ENCODE data around the gene LRIF1.
"Not testable (repeated sequence)": the region's sequence is repeated elsewhere in the genome, so short reads cannot be mapped to it uniquely, and the experiment has no call there.

LRIF1 gene

GRCh38 chr1:110948038-110948810 is 15.5 kb downstream of the LRIF1 start:
- DNase-seq: no peak

DNA sequence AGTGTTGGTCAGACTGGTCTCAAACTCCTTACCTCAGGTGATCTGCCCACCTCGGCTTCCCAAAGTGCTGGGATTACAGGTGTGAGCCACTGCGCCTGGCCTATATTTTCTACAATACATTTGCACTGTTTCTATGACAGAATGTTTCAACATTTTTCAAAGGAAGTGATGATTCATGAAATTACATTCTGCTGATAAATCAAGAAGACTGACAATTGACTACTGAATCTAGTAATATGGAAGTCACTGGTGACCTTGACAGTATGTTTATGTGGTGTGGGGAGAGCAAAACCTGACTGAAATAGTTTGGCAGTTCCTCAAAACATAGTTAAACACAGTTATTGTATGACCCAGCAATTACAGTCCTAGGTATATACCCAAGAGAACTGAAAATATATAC is 18.1 kb downstream of the LRIF1 start:
- DNase-seq: no peak

- DNase-seq: no peak
Observed at GRCh38 chr1:110944806-110945205, 18.9 kb downstream of the LRIF1 start.

- DNase-seq: no peak
Observed at GRCh38 chr1:110936567-110936966, 27.2 kb downstream of the LRIF1 start.

GRCh38 chr1:110931097-110931496 is 32.6 kb downstream of the LRIF1 start:
- DNase-seq: not testable (repeated sequence)

DNA sequence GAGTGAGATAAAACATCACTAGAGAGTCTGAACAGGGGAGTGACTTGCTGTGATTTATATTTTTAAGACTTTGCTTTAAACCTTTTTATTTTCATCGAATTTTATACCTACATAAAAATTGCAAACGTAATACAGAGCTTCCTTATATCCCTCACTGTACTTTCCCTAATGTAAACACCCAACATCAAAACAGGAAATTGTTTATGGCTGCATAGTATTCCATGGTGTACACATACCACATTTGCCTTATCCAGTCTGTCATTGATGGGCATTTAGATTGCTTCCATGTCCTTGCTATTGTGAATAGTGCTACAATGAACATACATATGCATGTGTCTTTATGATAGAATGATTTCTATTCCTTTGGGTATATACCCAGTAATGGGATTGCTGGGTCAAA is 34.8 kb downstream of the LRIF1 start:
- no peak for DNase-seq

GRCh38 chr1:110928191-110928590 is 35.5 kb downstream of the LRIF1 start:
- DNase-seq: no peak

- no peak for DNase-seq
Observed at GRCh38 chr1:110927484-110928075, 36.1 kb downstream of the LRIF1 start.

DNA sequence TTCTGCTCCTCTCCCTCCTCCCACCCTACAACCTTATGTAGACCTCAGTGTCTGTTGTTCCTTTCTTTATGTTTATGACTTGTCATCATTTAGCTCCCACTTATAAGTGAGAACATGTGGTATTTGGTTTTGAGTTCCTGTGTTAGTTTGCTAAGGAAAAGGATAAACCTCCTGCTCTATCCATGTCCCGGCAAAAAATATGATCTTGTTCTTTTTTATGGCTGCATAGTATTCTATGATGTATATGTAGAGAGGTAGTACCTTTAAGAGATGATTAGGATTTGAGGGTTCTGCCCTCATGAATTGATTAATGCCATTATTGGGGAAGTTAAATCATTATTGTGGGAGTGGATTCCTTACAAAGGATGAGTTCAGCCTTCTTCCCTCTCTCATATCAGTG is 41.8 kb downstream of the LRIF1 start:
- DNase-seq: no peak

GRCh38 chr1:110918016-110918415 is 45.7 kb downstream of the LRIF1 start:
- no peak for DNase-seq

GRCh38 chr1:110916669-110917306 is 46.9 kb downstream of the LRIF1 start:
- DNase-seq: no peak

GRCh38 chr1:110916274-110916668 is 47.5 kb downstream of the LRIF1 start:
- no peak for DNase-seq

GRCh38 chr1:110915804-110916203 is 47.9 kb downstream of the LRIF1 start:
- no peak for DNase-seq

DNA sequence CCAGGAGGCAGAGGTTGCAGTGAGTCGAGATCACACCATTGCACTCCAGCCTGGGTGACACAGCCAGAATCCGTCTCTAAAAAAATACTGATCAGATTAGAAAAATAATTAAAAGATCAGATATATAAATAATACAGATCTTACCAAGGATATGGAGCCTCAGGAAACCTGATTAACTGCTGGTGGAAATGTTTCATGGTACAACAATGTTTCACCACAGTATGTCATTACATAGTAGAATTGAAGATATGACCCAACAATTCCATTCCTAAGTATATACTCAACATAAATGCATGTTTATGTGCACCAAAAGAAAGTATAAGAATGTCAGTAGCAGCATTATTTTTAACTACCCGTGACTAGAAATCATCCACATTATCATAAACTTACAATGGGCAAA is 49.0 kb downstream of the LRIF1 start:
- no peak for DNase-seq

- DNase-seq: no peak
Observed at GRCh38 chr1:110912784-110913183, 50.9 kb downstream of the LRIF1 start.

DNA sequence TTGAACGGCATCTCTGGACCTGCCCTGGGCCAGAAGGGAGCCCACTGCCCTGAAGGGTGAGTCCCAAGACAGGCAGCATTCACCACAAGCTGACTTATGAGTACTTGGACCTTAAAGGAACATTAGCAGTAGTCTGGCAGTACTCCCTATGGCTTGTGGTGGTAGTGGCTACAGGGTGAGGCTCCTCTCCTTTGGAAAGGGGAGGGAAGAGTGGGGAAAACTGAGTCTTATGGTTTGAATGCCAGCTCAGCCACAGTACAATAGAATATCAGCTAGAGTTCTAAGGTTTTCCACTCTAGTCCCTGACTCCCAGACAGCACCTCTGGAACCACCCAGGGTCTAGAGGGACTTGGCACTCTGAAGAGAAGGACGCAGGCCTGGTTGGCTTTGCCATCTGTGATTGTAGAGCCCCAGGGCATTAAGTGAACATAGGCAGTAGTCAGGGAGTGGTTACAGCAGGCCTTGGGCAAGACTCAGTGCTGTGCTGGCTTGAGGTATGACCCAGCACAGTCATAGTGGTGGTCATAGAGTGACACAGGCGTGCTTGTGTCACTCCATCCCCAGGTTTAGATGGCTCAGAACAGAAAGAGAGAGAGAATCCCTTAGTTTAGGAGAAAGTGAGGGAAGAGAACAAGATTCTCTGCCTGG is 59.7 kb downstream of the LRIF1 start:
- no peak for DNase-seq

- no peak for DNase-seq
Observed at GRCh38 chr1:110902820-110903463, 60.8 kb downstream of the LRIF1 start.

DNA sequence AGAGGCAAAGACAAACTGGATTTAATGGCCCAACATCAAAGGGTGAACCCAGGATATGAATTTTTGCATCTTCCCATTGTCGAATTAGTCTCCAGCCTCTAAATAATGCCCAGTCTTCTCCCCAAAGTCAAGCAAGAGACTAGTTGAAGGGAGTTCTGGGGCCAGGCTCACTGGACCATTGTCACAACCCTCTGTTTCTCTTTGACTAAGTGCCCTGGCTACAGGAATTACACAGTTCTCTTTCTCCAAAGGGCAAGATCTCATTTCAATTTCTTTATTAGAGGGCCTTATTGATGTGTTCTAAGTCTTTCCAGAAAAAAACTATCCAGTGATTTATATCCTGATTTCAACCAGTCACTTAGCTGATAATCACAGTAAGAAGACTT is 64.3 kb downstream of the LRIF1 start:
- DNase-seq: no peak

DNA sequence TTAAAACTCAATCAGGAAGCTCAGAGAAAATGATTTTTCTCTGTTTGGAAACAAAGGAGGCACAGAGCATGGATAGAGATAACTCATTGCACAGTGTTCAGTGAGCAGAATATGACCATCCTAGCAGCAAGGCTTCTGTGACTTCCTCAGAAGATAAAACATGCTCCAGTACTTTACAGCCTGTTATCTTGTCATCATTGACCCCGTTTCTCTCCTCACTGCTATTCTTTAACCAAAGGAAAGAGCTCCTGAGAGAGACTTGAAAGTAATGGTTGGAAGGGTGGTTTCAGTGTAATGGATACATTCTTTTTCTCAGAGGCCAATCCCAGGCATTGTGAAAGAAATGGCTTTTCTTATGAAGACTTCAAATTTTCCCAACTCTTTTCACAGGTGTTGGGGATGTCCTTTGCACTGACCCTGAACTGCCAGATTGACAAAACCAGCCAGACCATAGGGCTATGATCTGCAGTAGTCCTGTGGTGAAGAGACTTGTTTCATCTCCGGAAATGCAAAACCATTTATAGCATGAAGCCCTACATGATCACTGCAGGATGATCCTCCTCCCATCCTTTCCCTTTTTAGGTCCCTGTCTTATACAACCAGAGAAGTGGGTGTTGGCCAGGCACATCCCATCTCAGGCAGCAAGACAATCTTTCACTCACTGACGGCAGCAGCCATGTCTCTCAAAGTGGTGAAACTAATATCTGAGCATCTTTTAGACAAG is 64.8 kb downstream of the LRIF1 start:
- no peak for DNase-seq

- no peak for DNase-seq
Observed at GRCh38 chr1:110897681-110898080, 66.0 kb downstream of the LRIF1 start.

Data from NCI-H345 (cell line).